NCI-H128 (cell line): ENCODE results near the gene TCAF1.
"Not testable (repeated sequence)": the region's sequence is repeated elsewhere in the genome, so short reads cannot be mapped to it uniquely, and the experiment has no call there.

Experiments used
- DNase-seq: peaks from one replicate; lab custom pipeline; 2025; ENCODE audit not compliant: unreplicated experiment; lab: John Stamatoyannopoulos, UW

The TCAF1 gene

GRCh38 chr7:143906151-143906550 is 4.2 kb upstream of the TCAF1 start:
- no peak for DNase-seq

GRCh38 chr7:143905509-143905908 is 3.5 kb upstream of the TCAF1 start:
- no peak for DNase-seq

GRCh38 chr7:143902332-143902899 is 440 bp upstream of the TCAF1 start:
- no peak for DNase-seq

GRCh38 chr7:143901332-143901667 is 676 bp downstream of the TCAF1 start:
- no peak for DNase-seq

- no peak for DNase-seq
These were observed 1.7 kb downstream of the TCAF1 start for GRCh38 chr7:143900230-143900766.

GRCh38 chr7:143898810-143899209 is 3.2 kb downstream of the TCAF1 start:
- no peak for DNase-seq

- no peak for DNase-seq
These were observed 5.3 kb downstream of the TCAF1 start for GRCh38 chr7:143896667-143897066.

- no peak for DNase-seq
These were observed 9.3 kb downstream of the TCAF1 start for GRCh38 chr7:143892527-143893300.

GRCh38 chr7:143891457-143891856 is 10.5 kb downstream of the TCAF1 start:
- no peak for DNase-seq

GRCh38 chr7:143890558-143890957 is 11.4 kb downstream of the TCAF1 start:
- DNase-seq, result no peak

GRCh38 chr7:143889068-143889467 is 12.9 kb downstream of the TCAF1 start:
- DNase-seq, result no peak

- no peak for DNase-seq
These were observed 15.0 kb downstream of the TCAF1 start for GRCh38 chr7:143886826-143887477.

GRCh38 chr7:143885951-143886350 is 16.0 kb downstream of the TCAF1 start:
- DNase-seq, result no peak

- DNase-seq, result no peak
These were observed 16.9 kb downstream of the TCAF1 start for GRCh38 chr7:143884969-143885559.

GRCh38 chr7:143884241-143884968 is 17.6 kb downstream of the TCAF1 start:
- DNase-seq, result no peak

GRCh38 chr7:143882604-143883078 is 19.3 kb downstream of the TCAF1 start:
- peak; percentile 53 for DNase-seq

- DNase-seq, result no peak
These were observed 19.9 kb downstream of the TCAF1 start for GRCh38 chr7:143882020-143882603.

- no peak for DNase-seq
These were observed 23.1 kb downstream of the TCAF1 start for GRCh38 chr7:143878884-143879283.

- DNase-seq, result no peak
These were observed 24.9 kb downstream of the TCAF1 start for GRCh38 chr7:143877098-143877497.

- no peak for DNase-seq
These were observed 25.8 kb downstream of the TCAF1 start for GRCh38 chr7:143876218-143876617.

GRCh38 chr7:143873242-143873641 is 28.7 kb downstream of the TCAF1 start:
- not testable (repeated sequence) for DNase-seq
